Hematopoietic multipotent progenitor cell treated with erythropoietin and hydrocortisone succinate and interleukin-3 and kit ligand, for 6 days (in vitro differentiated cells): Measurements from ENCODE around the gene HTT.
"Not testable (repeated sequence)": the region's sequence is repeated elsewhere in the genome, so short reads cannot be mapped to it uniquely, and the experiment has no call there.

Experiments used
- DNase-seq: peaks from one replicate; pipeline ENCODE4 v3.0.0-alpha.2; 2015

Gene HTT

GRCh38 chr4:3085948-3086670 lies 11.6 kb downstream of the HTT start:
- DNase-seq, result no peak

- DNase-seq, result no peak
Observed at GRCh38 chr4:3087115-3087797, 12.8 kb downstream of the HTT start.

GRCh38 chr4:3091464-3091863 lies 17.0 kb downstream of the HTT start:
- no peak for DNase-seq

GRCh38 chr4:3094701-3095100 lies 20.2 kb downstream of the HTT start:
- not testable (repeated sequence) for DNase-seq

- no peak for DNase-seq
Observed at GRCh38 chr4:3096202-3096601, 21.7 kb downstream of the HTT start.

- DNase-seq, result no peak
Observed at GRCh38 chr4:3098346-3098745, 23.9 kb downstream of the HTT start.

GRCh38 chr4:3106339-3107186 lies 32.1 kb downstream of the HTT start:
- DNase-seq, result peak; percentile 92

GRCh38 chr4:3107271-3107670 lies 32.8 kb downstream of the HTT start:
- no peak for DNase-seq

- no peak for DNase-seq
Observed at GRCh38 chr4:3107691-3108121, 33.2 kb downstream of the HTT start.

GRCh38 chr4:3108211-3108610 lies 33.7 kb downstream of the HTT start:
- no peak for DNase-seq

- no peak for DNase-seq
Observed at GRCh38 chr4:3111461-3111860, 37.0 kb downstream of the HTT start.

- no peak for DNase-seq
Observed at GRCh38 chr4:3112201-3112600, 37.7 kb downstream of the HTT start.

- no peak for DNase-seq
Observed at GRCh38 chr4:3112609-3113469, 38.4 kb downstream of the HTT start.

GRCh38 chr4:3114377-3114776 lies 39.9 kb downstream of the HTT start:
- DNase-seq, result no peak

GRCh38 chr4:3115637-3116270 lies 41.3 kb downstream of the HTT start:
- no peak for DNase-seq

GRCh38 chr4:3116955-3117354 lies 42.5 kb downstream of the HTT start:
- DNase-seq, result no peak

GRCh38 chr4:3118312-3118711 lies 43.8 kb downstream of the HTT start:
- no peak for DNase-seq

GRCh38 chr4:3119464-3119863 lies 45.0 kb downstream of the HTT start:
- DNase-seq, result no peak

- no peak for DNase-seq
Observed at GRCh38 chr4:3121110-3121509, 46.6 kb downstream of the HTT start.

- DNase-seq, result no peak
Observed at GRCh38 chr4:3121596-3121995, 47.1 kb downstream of the HTT start.

- no peak for DNase-seq
Observed at GRCh38 chr4:3122081-3122563, 47.6 kb downstream of the HTT start.

- DNase-seq, result no peak
Observed at GRCh38 chr4:3123181-3123671, 48.7 kb downstream of the HTT start.
